ENCODE results near the gene HM13.

- TF ChIP-seq CTCF (IDR thresholded peaks at IDR 0.05) = no peak
- no peak for TF ChIP-seq EZH2 (IDR thresholded peaks at IDR 0.05; ENCODE audit: borderline replicate concordance, insufficient read depth, low read depth, low read length, poor library complexity, severe bottlenecking)
These were observed 37.2 kb downstream of the HM13 start for GRCh38 chr20:31551163-31552081.
